H1 (cell line): ENCODE results near the gene OPN1SW. TPM values are rescaled to one million over a fixed set of nuclear protein-coding genes. Genes with fewer than 3 reads are reported as not detected.

Source experiments
- CTCF ChIA-PET: fragments of 300-600 bp; sonication (Branson Sonifier 250); formaldehyde crosslinking; loops from one replicate; lab custom pipeline; 2021; ENCODE audit not compliant: partially characterized antibody; lab: Charles Lee
- POLR2A ChIA-PET: fragments of 300-600 bp; sonication (Branson Sonifier 250); formaldehyde crosslinking; loops from one replicate; lab custom pipeline; 2021; ENCODE audit warnings: inconsistent platforms; ENCODE audit not compliant: partially characterized antibody; lab: Charles Lee
- DNase-seq, 2 experiments: peaks; one replicate each; pipeline versions ENCODE4 v3.0.0 to v3.0.0-alpha.2; 2010 to 2022; ENCODE audit warnings: low spot score in 2 of 2, low read depth in 1 of 2, mixed read lengths in 1 of 2
- FAIRE-seq: peaks from 2 replicates; lab custom pipeline; 2011; peaks lifted over from hg19 to GRCh38; lab: Jason Lieb, UNC
- H2AFZ ChIP-seq: 2 replicates; pipeline ENCODE4 v1.8.1; 2012; ENCODE audit warnings: low read length, inconsistent platforms
- H2AK5ac ChIP-seq: 2 replicates; pipeline ENCODE4 v1.6.1; 2013; ENCODE audit warnings: low read depth, low read length
- H2BK120ac ChIP-seq: replicated peaks from 2 replicates; pipeline ENCODE3; 2013; ENCODE audit warnings: low read depth, low read length, inconsistent platforms
- H2BK12ac ChIP-seq: 2 replicates; pipeline ENCODE4 v1.6.1; 2013; ENCODE audit warnings: low read depth, low read length
- H2BK15ac ChIP-seq: 2 replicates; pipeline ENCODE4 v1.6.1; 2013; ENCODE audit warnings: low read length
- H2BK20ac ChIP-seq: 2 replicates; pipeline ENCODE4 v1.6.1; 2013; ENCODE audit warnings: low read length
- H2BK5ac ChIP-seq: 2 replicates; pipeline ENCODE4 v1.6.1; 2013; ENCODE audit warnings: low read depth, low read length
- H3K14ac ChIP-seq: 2 replicates; pipeline ENCODE4 v1.6.1; 2013; ENCODE audit warnings: inconsistent platforms; ENCODE audit not compliant: insufficient read length
- H3K18ac ChIP-seq: 2 replicates; pipeline ENCODE4 v1.6.1; 2013; ENCODE audit warnings: low read length; ENCODE audit errors: extremely low read depth
- H3K23ac ChIP-seq: 2 replicates; pipeline ENCODE4 v1.6.1; 2013; ENCODE audit warnings: inconsistent platforms; ENCODE audit not compliant: insufficient read length
- H3K23me2 ChIP-seq: 2 replicates; pipeline ENCODE4 v1.6.1; 2013; ENCODE audit warnings: low read depth, low read length
- H3K27ac ChIP-seq: 2 replicates; pipeline ENCODE4 v1.6.1; 2011; ENCODE audit warnings: low read depth, low read length, inconsistent platforms
- H3K27me3 ChIP-seq, 4 experiments: replicated peaks in 1 of 4; 1 replicate in 1 of 4; 2 replicates in 3 of 4; pipeline versions ENCODE4 v1.6.1 to v1.8.1; 2011 to 2013; ENCODE audit warnings: low read length in 3 of 4, mild to moderate bottlenecking in 3 of 4, inconsistent platforms in 2 of 4, mixed read lengths in 2 of 4, moderate library complexity in 1 of 4; ENCODE audit not compliant: control insufficient read depth in 3 of 4, insufficient read depth in 3 of 4; ENCODE audit errors: extremely low read depth in 1 of 4
- H3K36me3 ChIP-seq, 4 experiments: 2 replicates each; pipeline versions ENCODE4 v1.6.1 to v1.8.1; 2011 to 2013; ENCODE audit warnings: mild to moderate bottlenecking in 4 of 4, low read length in 3 of 4, moderate library complexity in 2 of 4, control low read depth in 1 of 4, inconsistent platforms in 1 of 4; ENCODE audit not compliant: insufficient read depth in 4 of 4, control insufficient read depth in 2 of 4
- H3K4ac ChIP-seq: replicated peaks from 2 replicates; pipeline ENCODE3; 2013; ENCODE audit warnings: low read length, low read depth, mixed read lengths, inconsistent platforms; ENCODE audit not compliant: insufficient read length
- H3K4me1 ChIP-seq, 4 experiments: replicated peaks in 1 of 4; 1 replicate in 1 of 4; 2 replicates in 3 of 4; pipeline versions ENCODE4 v1.6.1 to v1.8.1; 2011 to 2013; ENCODE audit warnings: low read length in 3 of 4, inconsistent platforms in 2 of 4, mixed read lengths in 1 of 4; ENCODE audit not compliant: insufficient read depth in 4 of 4, control insufficient read depth in 3 of 4
- H3K4me2 ChIP-seq, 2 experiments: 2 replicates each; pipeline versions ENCODE4 v1.6.1 to v1.8.1; 2011 to 2013; ENCODE audit warnings: low read depth in 2 of 2, low read length in 2 of 2, control low read depth in 1 of 2, inconsistent platforms in 1 of 2, mild to moderate bottlenecking in 1 of 2; ENCODE audit not compliant: insufficient read depth in 1 of 2
- H3K4me3 ChIP-seq, 4 experiments: fragments of 200-600, 300-600 bp in 1 of 4; sonication (generic), shearing (Covaris generic), sonication (Bioruptor Twin) in 1 of 4; 2 replicates each; pipeline versions ENCODE4 v1.5.1 to v1.8.1; 2011 to 2016; ENCODE audit warnings: low read length in 4 of 4, low read depth in 3 of 4, control low read depth in 2 of 4, inconsistent platforms in 2 of 4, mild to moderate bottlenecking in 2 of 4, mixed read lengths in 1 of 4, moderate library complexity in 1 of 4; ENCODE audit not compliant: insufficient read depth in 2 of 4; ENCODE audit errors: extremely low read depth in 1 of 4
- H3K56ac ChIP-seq: replicated peaks from 2 replicates; pipeline ENCODE3; 2013; ENCODE audit warnings: low read depth, mild to moderate bottlenecking, mixed read lengths, low read length, inconsistent platforms; ENCODE audit not compliant: insufficient read length
- H3K79me1 ChIP-seq: 2 replicates; pipeline ENCODE4 v1.6.1; 2013; ENCODE audit warnings: low read depth, low read length, control low read depth
- H3K79me2 ChIP-seq, 2 experiments: 2 replicates each; pipeline versions ENCODE4 v1.6.1 to v1.8.1; 2012 to 2013; ENCODE audit warnings: low read length in 2 of 2, mild to moderate bottlenecking in 2 of 2, inconsistent platforms in 1 of 2; ENCODE audit not compliant: insufficient read depth in 2 of 2, control insufficient read depth in 1 of 2
- H3K9ac ChIP-seq, 4 experiments: replicated peaks in 1 of 4; 1 replicate in 1 of 4; 2 replicates in 3 of 4; pipeline versions ENCODE4 v1.6.1 to v1.8.1; 2011 to 2013; ENCODE audit warnings: low read depth in 3 of 4, low read length in 3 of 4, control low read depth in 2 of 4, mild to moderate bottlenecking in 2 of 4, moderate library complexity in 2 of 4, inconsistent platforms in 1 of 4; ENCODE audit errors: extremely low read depth in 1 of 4
- H3K9me3 ChIP-seq, 2 experiments: 2 replicates each; pipeline versions ENCODE4 v1.6.1 to v1.8.1; 2012 to 2013; ENCODE audit warnings: mild to moderate bottlenecking in 2 of 2, moderate library complexity in 2 of 2, control low read depth in 1 of 2, inconsistent platforms in 1 of 2, low read depth in 1 of 2, low read length in 1 of 2, mixed read lengths in 1 of 2; ENCODE audit not compliant: insufficient read depth in 2 of 2
- H4K20me1 ChIP-seq, 2 experiments: replicated peaks in 1 of 2; 2 replicates each; pipeline versions ENCODE3 to v1.8.1; 2011 to 2013; ENCODE audit warnings: inconsistent platforms in 2 of 2, low read length in 2 of 2, mild to moderate bottlenecking in 1 of 2; ENCODE audit not compliant: insufficient read depth in 2 of 2, control insufficient read depth in 1 of 2
- H4K5ac ChIP-seq: 2 replicates; pipeline ENCODE4 v1.6.1; 2013; ENCODE audit warnings: low read length, low read depth, mixed read lengths, inconsistent platforms; ENCODE audit not compliant: insufficient read length
- H4K8ac ChIP-seq: 2 replicates; pipeline ENCODE4 v1.8.0; 2013; ENCODE audit warnings: mild to moderate bottlenecking, moderate library complexity, low read length, inconsistent platforms; ENCODE audit not compliant: insufficient read depth; ENCODE audit errors: extremely low read depth
- H4K91ac ChIP-seq: replicated peaks from 2 replicates; pipeline ENCODE3; 2013; ENCODE audit warnings: low read length, mixed read lengths, inconsistent platforms; ENCODE audit not compliant: insufficient read length
- CEBPB ChIP-seq: IDR thresholded peaks from 2 replicates; pipeline ENCODE4 v1.6.1; 2012; ENCODE audit warnings: low read depth, low read length
- CTBP2 ChIP-seq: IDR thresholded peaks from 2 replicates; pipeline ENCODE4 v1.7.0; 2011; ENCODE audit warnings: borderline replicate concordance, mild to moderate bottlenecking, moderate library complexity, mixed read lengths, low read length; ENCODE audit not compliant: insufficient read depth, insufficient read length
- JUN ChIP-seq: IDR thresholded peaks from 2 replicates; pipeline ENCODE4 v1.6.1; 2011; ENCODE audit warnings: low read depth, mild to moderate bottlenecking, improper control_type of control experiment, low read length
- NANOG ChIP-seq: IDR thresholded peaks from 2 replicates; pipeline ENCODE4 v1.6.1; 2011; ENCODE audit warnings: low read length, low read depth, mild to moderate bottlenecking, inconsistent platforms; ENCODE audit not compliant: insufficient read depth, poor library complexity, severe bottlenecking
- RFX5 ChIP-seq: IDR thresholded peaks from 2 replicates; pipeline ENCODE4 v1.6.1; 2011; ENCODE audit warnings: low read depth, low read length, improper control_type of control experiment, borderline replicate concordance
- TAF7 ChIP-seq: optimal IDR thresholded peaks from 2 replicates; pipeline ENCODE3; 2011; ENCODE audit warnings: low read depth, mild to moderate bottlenecking, inconsistent platforms, low read length, moderate library complexity, borderline replicate concordance
- WGBS, 2 experiments: shearing (Covaris generic) in 1 of 2; methylation state at CpG; one replicate each; pipeline versions ENCODE4 v1.1.6 to v1.1.7; 2013 to 2015; ENCODE audit warnings: low lambda C conversion rate in 2 of 2, mixed read lengths in 2 of 2, inconsistent platforms in 1 of 2, low coverage in 1 of 2, missing lambda C conversion rate in 1 of 2; ENCODE audit not compliant: insufficient replicate concordance in 2 of 2, insufficient coverage in 1 of 2, insufficient read length in 1 of 2; ENCODE audit errors: extremely low coverage in 1 of 2, missing lambda C conversion rate in 1 of 2; 5-methylcytosine and 5-hydroxymethylcytosine counted together
- polyA plus RNA-seq, 7 experiments: library from polyadenylated mRNA; depleted of rRNA in 3 of 7; stranded (reverse) in 5 of 7; unstranded in 2 of 7; fragments of >200 nt in 5 of 7; fragments of 200-250 nt in 2 of 7; gene quantifications; 1 replicate in 5 of 7; 2 replicates in 1 of 7; 4 replicates in 1 of 7; pipeline versions ENCODE4 v1.2.1 to v1.2.3, GENCODE V29; 2011 to 2013; ENCODE audit warnings: missing spikeins in 2 of 7, mixed read lengths in 2 of 7
- total RNA-seq: library from RNA; stranded (reverse); fragmentation: NEBNext Ultra II Directional; extraction: Animal tissue kit (Norgen Biotek cat#: 25700); gene quantifications from 2 replicates; pipeline ENCODE4 v1.2.1, GENCODE V29; 2021
- TF ChIP-seq, protein P1 (sequence below): IDR thresholded peaks from 2 replicates; pipeline ENCODE4 v1.6.1; 2012; ENCODE audit warnings: inconsistent platforms

OPN1SW gene
- total and polyA plus RNA-seq, 2 of the 8 experiments (the other 6 are each of a cell fraction or from before 2014, with no cell fraction given), result not detected

DNA sequence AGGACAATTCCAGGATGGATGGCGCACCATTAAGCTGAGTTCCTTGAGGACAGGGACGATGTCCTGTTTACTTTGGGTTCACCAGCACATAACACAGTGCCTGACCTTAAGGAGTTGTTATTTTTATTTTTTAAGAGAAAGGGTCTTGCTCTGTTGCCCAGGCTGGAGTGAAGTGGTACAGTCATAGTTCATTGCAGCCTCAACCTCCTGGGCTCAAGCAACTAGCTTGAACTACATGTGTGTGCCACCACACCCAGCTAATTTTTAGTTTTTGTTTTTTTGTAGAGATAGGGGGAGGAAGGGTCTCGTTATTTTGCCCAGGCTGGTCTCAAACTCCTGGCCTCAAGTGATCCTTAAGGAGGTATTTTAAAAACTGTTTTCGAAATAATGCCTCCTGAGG is 38.2 kb downstream of the OPN1SW start:
- peaks cover 29 to 33% of the 10 kb centered on the region in 2 experiments for H3K79me2 ChIP-seq
- H3K18ac ChIP-seq, result no peak overlapping the region
- no peak for DNase-seq
- H2BK20ac ChIP-seq, result no peak overlapping the region
- no peak overlapping the region for H3K14ac ChIP-seq
- H4K91ac ChIP-seq, result no peak overlapping the region
- no peak overlapping the region for H2AFZ ChIP-seq
- no peaks in the 10 kb centered on the region for H3K36me3 ChIP-seq
- H2BK15ac ChIP-seq, result no peak overlapping the region; the same call in 1 of the 2 replicates
- TF ChIP-seq CTBP2 (no peak), JUN (no peak), NANOG (no peak), CEBPB (no peak), RFX5 (no peak), TAF7 (no peak)
- TF ChIP-seq, protein P1, sequence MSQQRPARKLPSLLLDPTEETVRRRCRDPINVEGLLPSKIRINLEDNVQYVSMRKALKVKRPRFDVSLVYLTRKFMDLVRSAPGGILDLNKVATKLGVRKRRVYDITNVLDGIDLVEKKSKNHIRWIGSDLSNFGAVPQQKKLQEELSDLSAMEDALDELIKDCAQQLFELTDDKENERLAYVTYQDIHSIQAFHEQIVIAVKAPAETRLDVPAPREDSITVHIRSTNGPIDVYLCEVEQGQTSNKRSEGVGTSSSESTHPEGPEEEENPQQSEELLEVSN, result no peak
- WGBS, 2 experiments, result 78% methylated on average over 4 of the region's 4 CpGs; no CpG with 5 or more reads in 1 of the 2 experiments
- H2BK120ac ChIP-seq, result no peak overlapping the region
- peaks cover 0 to 5% (median 2%) of the 10 kb centered on the region in 4 experiments; a peak in 3 of 7 replicates for H3K4me1 ChIP-seq
- H3K9ac ChIP-seq, result no peak overlapping the region
- H3K27me3 ChIP-seq, result peaks cover 0 to 1% (median 0%) of the 10 kb centered on the region in 4 experiments; a peak in 2 of 7 replicates
- H4K8ac ChIP-seq, result no peak overlapping the region
- H3K23me2 ChIP-seq, result peaks cover 7% of the 10 kb centered on the region
- no peak overlapping the region for H3K4ac ChIP-seq
- POLR2A ChIA-PET, result interaction anchor here (0.6 to 1.8 kb wide), 5 partner anchors 11 to 282 kb away, joined by 3 to 4 read pairs (median 3); partner anchors contain the start of gene ATP6V1F
- H3K4me2 ChIP-seq, result no peak overlapping the region
- H3K56ac ChIP-seq, result no peak overlapping the region
- H3K9me3 ChIP-seq, result no peaks in the 10 kb centered on the region
- H2BK12ac ChIP-seq, result 0 out of 2 replicates have a peak overlapping the region, but pooled peaks have one; percentile 13
- no peak overlapping the region for H3K27ac ChIP-seq
- H2BK5ac ChIP-seq, result no peak overlapping the region
- peaks cover 12 to 20% of the 10 kb centered on the region in 2 experiments for H4K20me1 ChIP-seq
- no peaks in the 10 kb centered on the region; the same call in 1 of the 2 replicates for H3K79me1 ChIP-seq
- no peak overlapping the region for H4K5ac ChIP-seq
- H3K4me3 ChIP-seq, result no peak overlapping the region
- no peak for FAIRE-seq
- no peak overlapping the region for H2AK5ac ChIP-seq
- CTCF ChIA-PET, result interaction anchor here (0.9 to 2.5 kb wide), 4 partner anchors 9 to 147 kb away, joined by 3 to 16 read pairs (median 4); partner anchors contain the start of gene GARIN1A
- no peak overlapping the region for H3K23ac ChIP-seq
